HEK293 (cell line): ENCODE results near the gene ZNHIT2.

Experiments
- BCL11A ChIP-seq: fragments of 450-650 bp; formaldehyde crosslinking; IDR thresholded peaks from 2 replicates; pipeline ENCODE4 v1.5.1; 2016; ENCODE audit warnings: low read depth, missing biosample characterization, missing genetic modification characterization
- EGR2 ChIP-seq: fragments of 450-650 bp; formaldehyde crosslinking; IDR thresholded peaks from 2 replicates; pipeline ENCODE4 v1.5.1; 2016; ENCODE audit warnings: low read depth, missing biosample characterization, missing genetic modification characterization
- GLI4 ChIP-seq: fragments of 450-650 bp; formaldehyde crosslinking; IDR thresholded peaks from 2 replicates; pipeline ENCODE4 v1.5.1; 2016; ENCODE audit warnings: missing biosample characterization, missing genetic modification characterization
- KLF10 ChIP-seq: fragments of 450-650 bp; IDR thresholded peaks from 2 replicates; pipeline ENCODE4 v1.5.1; 2018; ENCODE audit warnings: missing biosample characterization, mild to moderate bottlenecking, missing genetic modification characterization
- KLF9 ChIP-seq: fragments of 450-650 bp; formaldehyde crosslinking; IDR thresholded peaks from 2 replicates; pipeline ENCODE4 v1.5.1; 2016; ENCODE audit warnings: missing biosample characterization, missing genetic modification characterization, low read depth
- MYNN ChIP-seq: fragments of 450-650 bp; formaldehyde crosslinking; IDR thresholded peaks from 2 replicates; pipeline ENCODE4 v1.5.1; 2016; ENCODE audit warnings: missing biosample characterization, missing genetic modification characterization, borderline replicate concordance
- RBAK ChIP-seq: fragments of 450-650 bp; formaldehyde crosslinking; IDR thresholded peaks from 2 replicates; pipeline ENCODE4 v1.5.1; 2016; ENCODE audit warnings: missing biosample characterization, missing genetic modification characterization
- SETDB1 ChIP-seq: IDR thresholded peaks from one replicate; pipeline ENCODE4 v1.6.1; 2017; ENCODE audit warnings: mild to moderate bottlenecking, low read length, moderate library complexity, mixed read lengths; ENCODE audit not compliant: insufficient read length
- TCF7L2 ChIP-seq: IDR thresholded peaks from 2 replicates; pipeline ENCODE4 v1.6.1; 2011; ENCODE audit warnings: low read depth, mild to moderate bottlenecking, inconsistent platforms, low read length, moderate library complexity, borderline replicate concordance
- ZBTB48 ChIP-seq: fragments of 450-650 bp; formaldehyde crosslinking; IDR thresholded peaks from 2 replicates; pipeline ENCODE4 v1.5.1; 2016; ENCODE audit warnings: missing biosample characterization, missing genetic modification characterization
- ZFHX2 ChIP-seq: fragments of 450-650 bp; formaldehyde crosslinking; conservative IDR thresholded peaks from 2 replicates; pipeline ENCODE4 v1.5.1; 2016; ENCODE audit warnings: missing biosample characterization, missing genetic modification characterization
- ZFP37 ChIP-seq: fragments of 450-650 bp; formaldehyde crosslinking; IDR thresholded peaks from 2 replicates; pipeline ENCODE4 v1.5.1; 2016; ENCODE audit warnings: missing biosample characterization, missing genetic modification characterization
- ZIC2 ChIP-seq: fragments of 450-650 bp; formaldehyde crosslinking; IDR thresholded peaks from 2 replicates; pipeline ENCODE4 v1.5.1; 2016; ENCODE audit warnings: missing biosample characterization, missing genetic modification characterization
- ZNF114 ChIP-seq: fragments of 450-650 bp; formaldehyde crosslinking; IDR thresholded peaks from 2 replicates; pipeline ENCODE4 v1.5.0; 2017; ENCODE audit warnings: missing biosample characterization, missing genetic modification characterization
- ZNF132 ChIP-seq: fragments of 450-650 bp; formaldehyde crosslinking; IDR thresholded peaks from 2 replicates; pipeline ENCODE4 v1.5.1; 2017; ENCODE audit warnings: missing biosample characterization, missing genetic modification characterization, borderline replicate concordance
- ZNF174 ChIP-seq: fragments of 450-650 bp; formaldehyde crosslinking; IDR thresholded peaks from 2 replicates; pipeline ENCODE4 v1.5.0; 2017; ENCODE audit warnings: missing biosample characterization, mild to moderate bottlenecking, missing genetic modification characterization
- ZNF394 ChIP-seq: fragments of 450-650 bp; formaldehyde crosslinking; IDR thresholded peaks from 2 replicates; pipeline ENCODE4 v1.5.1; 2016; ENCODE audit warnings: missing biosample characterization, missing genetic modification characterization, mild to moderate bottlenecking, moderate library complexity, borderline replicate concordance
- ZNF404 ChIP-seq: fragments of 450-650 bp; formaldehyde crosslinking; IDR thresholded peaks from 2 replicates; pipeline ENCODE4 v1.5.1; 2017; ENCODE audit warnings: missing biosample characterization, missing genetic modification characterization
- ZNF423 ChIP-seq: fragments of 450-650 bp; formaldehyde crosslinking; IDR thresholded peaks from 2 replicates; pipeline ENCODE4 v1.5.1; 2016; ENCODE audit warnings: missing biosample characterization, missing genetic modification characterization
- ZNF660 ChIP-seq: fragments of 450-650 bp; IDR thresholded peaks from 2 replicates; pipeline ENCODE4 v1.5.1; 2018; ENCODE audit warnings: missing biosample characterization, mild to moderate bottlenecking, missing genetic modification characterization
- ZNF701 ChIP-seq: fragments of 450-650 bp; formaldehyde crosslinking; IDR thresholded peaks from 2 replicates; pipeline ENCODE4 v1.5.1; 2016; ENCODE audit warnings: missing biosample characterization, missing genetic modification characterization
- ZNF747 ChIP-seq: fragments of 450-650 bp; formaldehyde crosslinking; IDR thresholded peaks from 2 replicates; pipeline ENCODE4 v1.5.1; 2016; ENCODE audit warnings: missing biosample characterization, missing genetic modification characterization
- ZXDB ChIP-seq: fragments of 450-650 bp; formaldehyde crosslinking; IDR thresholded peaks from 2 replicates; pipeline ENCODE4 v1.5.1; 2016; ENCODE audit warnings: missing biosample characterization, missing genetic modification characterization
- TF ChIP-seq, protein P1 (sequence below): fragments of 450-650 bp; formaldehyde crosslinking; IDR thresholded peaks from 2 replicates; pipeline ENCODE4 v1.5.1; 2016; ENCODE audit warnings: missing biosample characterization, missing genetic modification characterization
- TF ChIP-seq, protein P2 (sequence below): fragments of 450-650 bp; formaldehyde crosslinking; IDR thresholded peaks from 2 replicates; pipeline ENCODE4 v1.5.1; 2016; ENCODE audit warnings: missing biosample characterization, missing genetic modification characterization
- TF ChIP-seq, protein P3 (sequence below): fragments of 450-650 bp; formaldehyde crosslinking; IDR thresholded peaks from 2 replicates; pipeline ENCODE4 v1.5.1; 2017; ENCODE audit warnings: missing biosample characterization, missing genetic modification characterization
- TF ChIP-seq, protein P4 (sequence below): fragments of 450-650 bp; formaldehyde crosslinking; IDR thresholded peaks from 2 replicates; pipeline ENCODE4 v1.5.1; 2016; ENCODE audit warnings: missing biosample characterization, missing genetic modification characterization, low read depth
- TF ChIP-seq, protein P5 (sequence below): fragments of 450-650 bp; formaldehyde crosslinking; IDR thresholded peaks from 2 replicates; pipeline ENCODE4 v1.5.1; 2016; ENCODE audit warnings: missing biosample characterization, missing genetic modification characterization
- TF ChIP-seq, protein P6 (sequence below): fragments of 450-650 bp; formaldehyde crosslinking; IDR thresholded peaks from 2 replicates; pipeline ENCODE4 v1.5.1; 2016; ENCODE audit warnings: missing biosample characterization, missing genetic modification characterization

Gene ZNHIT2

DNA sequence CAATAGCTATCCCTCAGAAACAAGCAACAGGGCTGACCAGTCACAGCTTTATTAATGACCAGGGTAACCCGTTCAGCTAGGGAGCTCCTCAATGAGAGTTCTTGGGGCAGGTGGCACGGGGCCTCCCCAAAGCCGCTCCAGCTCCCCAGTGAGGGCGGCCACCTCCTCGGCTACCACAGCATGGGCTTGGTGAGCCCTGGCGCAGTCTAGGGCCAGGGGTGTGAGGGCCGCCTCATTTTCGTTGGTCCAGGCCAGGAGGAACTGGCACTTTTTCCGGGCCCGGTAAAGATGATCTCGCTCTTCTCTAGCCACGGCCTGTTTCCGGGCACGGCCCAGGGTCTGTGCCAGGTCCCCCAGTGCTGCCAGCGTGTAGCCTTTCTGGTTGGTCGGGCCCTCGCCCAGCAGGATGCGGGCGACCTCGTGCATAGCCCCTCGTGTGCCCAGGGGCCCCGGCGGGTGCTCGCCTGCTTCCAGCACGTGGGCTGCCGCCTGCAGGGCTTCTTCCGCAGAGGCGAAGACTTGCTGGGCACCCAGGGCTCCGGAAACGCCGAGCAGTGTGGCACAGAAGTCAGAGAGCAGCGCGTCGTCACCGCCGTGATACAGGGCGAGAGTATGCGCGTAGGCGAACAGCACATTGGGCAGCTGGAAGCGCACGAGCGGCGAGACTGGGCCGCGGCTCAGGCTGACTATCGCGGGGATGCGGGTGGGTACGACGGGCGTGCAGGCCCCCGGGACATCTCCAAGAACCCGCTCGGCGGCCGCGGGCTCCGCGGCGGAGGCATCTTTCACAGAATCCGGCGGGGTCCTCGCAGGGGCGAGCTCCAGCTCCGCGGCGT is 913 bp downstream of the ZNHIT2 start (continued):
- TF ChIP-seq, protein P1, sequence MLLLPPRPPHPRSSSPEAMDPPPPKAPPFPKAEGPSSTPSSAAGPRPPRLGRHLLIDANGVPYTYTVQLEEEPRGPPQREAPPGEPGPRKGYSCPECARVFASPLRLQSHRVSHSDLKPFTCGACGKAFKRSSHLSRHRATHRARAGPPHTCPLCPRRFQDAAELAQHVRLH (tag by site-specific recombination): no peak
- TF ChIP-seq, protein P2, sequence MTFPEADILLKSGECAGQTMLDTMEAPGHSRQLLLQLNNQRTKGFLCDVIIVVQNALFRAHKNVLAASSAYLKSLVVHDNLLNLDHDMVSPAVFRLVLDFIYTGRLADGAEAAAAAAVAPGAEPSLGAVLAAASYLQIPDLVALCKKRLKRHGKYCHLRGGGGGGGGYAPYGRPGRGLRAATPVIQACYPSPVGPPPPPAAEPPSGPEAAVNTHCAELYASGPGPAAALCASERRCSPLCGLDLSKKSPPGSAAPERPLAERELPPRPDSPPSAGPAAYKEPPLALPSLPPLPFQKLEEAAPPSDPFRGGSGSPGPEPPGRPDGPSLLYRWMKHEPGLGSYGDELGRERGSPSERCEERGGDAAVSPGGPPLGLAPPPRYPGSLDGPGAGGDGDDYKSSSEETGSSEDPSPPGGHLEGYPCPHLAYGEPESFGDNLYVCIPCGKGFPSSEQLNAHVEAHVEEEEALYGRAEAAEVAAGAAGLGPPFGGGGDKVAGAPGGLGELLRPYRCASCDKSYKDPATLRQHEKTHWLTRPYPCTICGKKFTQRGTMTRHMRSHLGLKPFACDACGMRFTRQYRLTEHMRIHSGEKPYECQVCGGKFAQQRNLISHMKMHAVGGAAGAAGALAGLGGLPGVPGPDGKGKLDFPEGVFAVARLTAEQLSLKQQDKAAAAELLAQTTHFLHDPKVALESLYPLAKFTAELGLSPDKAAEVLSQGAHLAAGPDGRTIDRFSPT (tag by site-specific recombination): peak; percentile 64; the same call in 1 of the 2 replicates
- TF ChIP-seq ZFP37 (tag by site-specific recombination) (no peak), TCF7L2 (no peak), ZNF132 (tag by site-specific recombination) (no peak), BCL11A (no peak), RBAK (tag by site-specific recombination) (no peak), GLI4 (tag by site-specific recombination) (no peak), SETDB1 (no peak), EGR2 (tag by site-specific recombination) (peak; percentile 32; the same call in 1 of the 2 replicates), ZXDB (tag by site-specific recombination) (peak; percentile 59), ZNF660 (tag by site-specific recombination) (no peak), ZNF404 (tag by site-specific recombination) (no peak), KLF9 (tag by site-specific recombination) (no peak), KLF10 (tag by site-specific recombination) (no peak), ZIC2 (tag by site-specific recombination) (peak; percentile 91), ZNF114 (tag by site-specific recombination) (no peak), ZNF174 (tag by site-specific recombination) (no peak), ZBTB48 (tag by site-specific recombination) (peak; percentile 36; the same call in 1 of the 2 replicates), ZFHX2 (tag by site-specific recombination) (0 out of 2 replicates have a peak, but pooled peaks have one; percentile 31), ZNF423 (tag by site-specific recombination) (0 out of 2 replicates have a peak, but pooled peaks have one; percentile 13), ZNF394 (tag by site-specific recombination) (no peak), MYNN (no peak), ZNF701 (tag by site-specific recombination) (no peak), ZNF747 (tag by site-specific recombination) (no peak)
- TF ChIP-seq, protein P3, sequence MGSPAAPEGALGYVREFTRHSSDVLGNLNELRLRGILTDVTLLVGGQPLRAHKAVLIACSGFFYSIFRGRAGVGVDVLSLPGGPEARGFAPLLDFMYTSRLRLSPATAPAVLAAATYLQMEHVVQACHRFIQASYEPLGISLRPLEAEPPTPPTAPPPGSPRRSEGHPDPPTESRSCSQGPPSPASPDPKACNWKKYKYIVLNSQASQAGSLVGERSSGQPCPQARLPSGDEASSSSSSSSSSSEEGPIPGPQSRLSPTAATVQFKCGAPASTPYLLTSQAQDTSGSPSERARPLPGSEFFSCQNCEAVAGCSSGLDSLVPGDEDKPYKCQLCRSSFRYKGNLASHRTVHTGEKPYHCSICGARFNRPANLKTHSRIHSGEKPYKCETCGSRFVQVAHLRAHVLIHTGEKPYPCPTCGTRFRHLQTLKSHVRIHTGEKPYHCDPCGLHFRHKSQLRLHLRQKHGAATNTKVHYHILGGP (tag by site-specific recombination): no peak
- TF ChIP-seq, protein P4, sequence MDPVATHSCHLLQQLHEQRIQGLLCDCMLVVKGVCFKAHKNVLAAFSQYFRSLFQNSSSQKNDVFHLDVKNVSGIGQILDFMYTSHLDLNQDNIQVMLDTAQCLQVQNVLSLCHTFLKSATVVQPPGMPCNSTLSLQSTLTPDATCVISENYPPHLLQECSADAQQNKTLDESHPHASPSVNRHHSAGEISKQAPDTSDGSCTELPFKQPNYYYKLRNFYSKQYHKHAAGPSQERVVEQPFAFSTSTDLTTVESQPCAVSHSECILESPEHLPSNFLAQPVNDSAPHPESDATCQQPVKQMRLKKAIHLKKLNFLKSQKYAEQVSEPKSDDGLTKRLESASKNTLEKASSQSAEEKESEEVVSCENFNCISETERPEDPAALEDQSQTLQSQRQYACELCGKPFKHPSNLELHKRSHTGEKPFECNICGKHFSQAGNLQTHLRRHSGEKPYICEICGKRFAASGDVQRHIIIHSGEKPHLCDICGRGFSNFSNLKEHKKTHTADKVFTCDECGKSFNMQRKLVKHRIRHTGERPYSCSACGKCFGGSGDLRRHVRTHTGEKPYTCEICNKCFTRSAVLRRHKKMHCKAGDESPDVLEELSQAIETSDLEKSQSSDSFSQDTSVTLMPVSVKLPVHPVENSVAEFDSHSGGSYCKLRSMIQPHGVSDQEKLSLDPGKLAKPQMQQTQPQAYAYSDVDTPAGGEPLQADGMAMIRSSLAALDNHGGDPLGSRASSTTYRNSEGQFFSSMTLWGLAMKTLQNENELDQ: no peak
- TF ChIP-seq, protein P5, sequence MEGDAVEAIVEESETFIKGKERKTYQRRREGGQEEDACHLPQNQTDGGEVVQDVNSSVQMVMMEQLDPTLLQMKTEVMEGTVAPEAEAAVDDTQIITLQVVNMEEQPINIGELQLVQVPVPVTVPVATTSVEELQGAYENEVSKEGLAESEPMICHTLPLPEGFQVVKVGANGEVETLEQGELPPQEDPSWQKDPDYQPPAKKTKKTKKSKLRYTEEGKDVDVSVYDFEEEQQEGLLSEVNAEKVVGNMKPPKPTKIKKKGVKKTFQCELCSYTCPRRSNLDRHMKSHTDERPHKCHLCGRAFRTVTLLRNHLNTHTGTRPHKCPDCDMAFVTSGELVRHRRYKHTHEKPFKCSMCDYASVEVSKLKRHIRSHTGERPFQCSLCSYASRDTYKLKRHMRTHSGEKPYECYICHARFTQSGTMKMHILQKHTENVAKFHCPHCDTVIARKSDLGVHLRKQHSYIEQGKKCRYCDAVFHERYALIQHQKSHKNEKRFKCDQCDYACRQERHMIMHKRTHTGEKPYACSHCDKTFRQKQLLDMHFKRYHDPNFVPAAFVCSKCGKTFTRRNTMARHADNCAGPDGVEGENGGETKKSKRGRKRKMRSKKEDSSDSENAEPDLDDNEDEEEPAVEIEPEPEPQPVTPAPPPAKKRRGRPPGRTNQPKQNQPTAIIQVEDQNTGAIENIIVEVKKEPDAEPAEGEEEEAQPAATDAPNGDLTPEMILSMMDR (tag by site-specific recombination): no peak
- TF ChIP-seq, protein P6, sequence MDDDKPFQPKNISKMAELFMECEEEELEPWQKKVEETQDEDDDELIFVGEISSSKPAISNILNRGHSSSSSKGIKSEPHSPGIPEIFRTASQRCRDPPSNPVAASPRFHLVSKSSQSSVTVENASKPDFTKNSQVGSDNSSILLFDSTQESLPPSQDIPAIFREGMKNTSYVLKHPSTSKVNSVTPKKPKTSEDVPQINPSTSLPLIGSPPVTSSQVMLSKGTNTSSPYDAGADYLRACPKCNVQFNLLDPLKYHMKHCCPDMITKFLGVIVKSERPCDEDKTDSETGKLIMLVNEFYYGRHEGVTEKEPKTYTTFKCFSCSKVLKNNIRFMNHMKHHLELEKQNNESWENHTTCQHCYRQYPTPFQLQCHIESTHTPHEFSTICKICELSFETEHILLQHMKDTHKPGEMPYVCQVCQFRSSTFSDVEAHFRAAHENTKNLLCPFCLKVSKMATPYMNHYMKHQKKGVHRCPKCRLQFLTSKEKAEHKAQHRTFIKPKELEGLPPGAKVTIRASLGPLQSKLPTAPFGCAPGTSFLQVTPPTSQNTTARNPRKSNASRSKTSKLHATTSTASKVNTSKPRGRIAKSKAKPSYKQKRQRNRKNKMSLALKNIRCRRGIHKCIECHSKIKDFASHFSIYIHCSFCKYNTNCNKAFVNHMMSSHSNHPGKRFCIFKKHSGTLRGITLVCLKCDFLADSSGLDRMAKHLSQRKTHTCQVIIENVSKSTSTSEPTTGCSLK (tag by site-specific recombination): no peak
